OCI-M2 (cell line): Measurements from ENCODE around the gene MCM10.

ENCODE experiments used
- DNase-seq: peaks from one replicate; lab custom pipeline; 2025; ENCODE audit not compliant: unreplicated experiment; lab: John Stamatoyannopoulos, UW

MCM10 gene

DNA sequence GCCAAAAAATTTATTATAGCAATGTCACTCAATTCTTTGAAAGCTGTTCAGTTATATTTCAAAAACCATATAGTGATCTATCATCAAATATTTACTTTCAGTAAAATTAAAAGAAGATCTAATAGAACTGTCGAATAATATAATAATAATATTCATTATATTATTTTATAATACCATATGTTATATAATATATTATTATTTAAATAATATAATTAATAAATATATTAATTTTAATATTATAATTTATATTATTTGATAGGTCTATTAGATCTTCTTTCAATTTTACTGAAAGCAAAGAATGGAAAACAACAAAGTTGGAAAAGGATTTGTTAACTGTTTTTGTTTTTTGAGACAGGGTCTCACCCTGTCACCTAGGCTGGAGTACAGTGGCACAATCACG is 95.3 kb downstream of the MCM10 start:
- DNase-seq = no peak

- DNase-seq = no peak
Measured at GRCh38 chr10:13257621-13258140, 96.3 kb downstream of the MCM10 start.
